Esophagus muscularis mucosa (tissue), 3 donors: ENCODE measurements around the gene DCAF11.

Experiments
- POLR2A ChIP-seq: fragments of 450-650 bp; IDR thresholded peaks from one replicate; pipeline ENCODE4 v1.6.1; 2017; ENCODE audit warnings: antibody characterized with exemption, moderate library complexity, mild to moderate bottlenecking, low read depth
- TF ChIP-seq, protein P1 (sequence below), 3 experiments: fragments of 200-600 bp in 2 of 3; fragments of 450-650 bp in 1 of 3; sonication (generic) in 2 of 3; IDR thresholded peaks; one replicate each; pipeline ENCODE4 v1.5.1; 2017 to 2019; ENCODE audit warnings: antibody characterized with exemption in 3 of 3, mild to moderate bottlenecking in 2 of 3, moderate library complexity in 1 of 3

DNA sequence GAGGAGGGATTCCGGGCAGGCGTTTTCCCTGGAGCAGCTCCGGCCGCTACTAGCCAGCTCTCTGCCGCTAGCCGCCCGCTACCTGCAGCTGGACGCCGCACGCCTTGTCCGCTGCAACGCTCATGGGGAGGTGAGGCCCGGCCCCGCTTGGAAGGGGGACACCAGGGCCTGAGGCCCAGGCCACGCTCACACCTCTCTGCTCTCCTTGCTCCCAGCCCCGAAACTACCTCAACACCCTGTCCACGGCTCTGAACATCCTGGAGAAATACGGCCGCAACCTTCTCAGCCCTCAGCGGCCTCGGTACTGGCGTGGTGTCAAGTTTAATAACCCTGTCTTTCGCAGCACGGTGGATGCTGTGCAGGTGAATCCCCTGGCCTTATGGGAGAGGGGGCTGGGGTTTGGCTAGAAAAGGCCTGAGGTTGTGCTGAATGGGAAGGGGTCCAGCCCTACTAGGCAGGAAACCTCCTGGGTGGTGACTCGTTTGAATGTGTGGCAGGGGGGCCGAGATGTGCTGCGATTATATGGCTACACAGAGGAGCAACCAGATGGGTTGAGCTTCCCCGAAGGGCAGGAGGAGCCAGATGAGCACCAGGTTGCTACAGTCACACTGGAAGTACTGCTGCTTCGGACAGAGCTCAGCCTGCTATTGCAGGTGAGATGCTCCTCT, 33.3 kb downstream of the DCAF11 start:
- TF ChIP-seq, protein P1, sequence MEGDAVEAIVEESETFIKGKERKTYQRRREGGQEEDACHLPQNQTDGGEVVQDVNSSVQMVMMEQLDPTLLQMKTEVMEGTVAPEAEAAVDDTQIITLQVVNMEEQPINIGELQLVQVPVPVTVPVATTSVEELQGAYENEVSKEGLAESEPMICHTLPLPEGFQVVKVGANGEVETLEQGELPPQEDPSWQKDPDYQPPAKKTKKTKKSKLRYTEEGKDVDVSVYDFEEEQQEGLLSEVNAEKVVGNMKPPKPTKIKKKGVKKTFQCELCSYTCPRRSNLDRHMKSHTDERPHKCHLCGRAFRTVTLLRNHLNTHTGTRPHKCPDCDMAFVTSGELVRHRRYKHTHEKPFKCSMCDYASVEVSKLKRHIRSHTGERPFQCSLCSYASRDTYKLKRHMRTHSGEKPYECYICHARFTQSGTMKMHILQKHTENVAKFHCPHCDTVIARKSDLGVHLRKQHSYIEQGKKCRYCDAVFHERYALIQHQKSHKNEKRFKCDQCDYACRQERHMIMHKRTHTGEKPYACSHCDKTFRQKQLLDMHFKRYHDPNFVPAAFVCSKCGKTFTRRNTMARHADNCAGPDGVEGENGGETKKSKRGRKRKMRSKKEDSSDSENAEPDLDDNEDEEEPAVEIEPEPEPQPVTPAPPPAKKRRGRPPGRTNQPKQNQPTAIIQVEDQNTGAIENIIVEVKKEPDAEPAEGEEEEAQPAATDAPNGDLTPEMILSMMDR (IDR thresholded peaks at IDR 0.05) = no peak
- TF ChIP-seq POLR2A = no peak
